ENCODE measurements around the gene CD79B. TPM values are rescaled to one million over a fixed set of nuclear protein-coding genes. Genes with fewer than 3 reads are reported as not detected.

Gene CD79B
- total and polyA plus RNA-seq, 2 of the 8 experiments (the other 6 are each of a cell fraction or from before 2014, with no cell fraction given): 1.5 to 3.9 TPM

GRCh38 chr17:63919311-63919723 is 12.8 kb downstream of the CD79B start (continued):
- no peak for TF ChIP-seq ATF2 (IDR thresholded peaks at IDR 0.05; ENCODE audit: low read length)
- TF ChIP-seq KDM4A (IDR thresholded peaks at IDR 0.05; ENCODE audit: low read depth, low read length, severe bottlenecking): no peak
- TF ChIP-seq YY1 (IDR thresholded peaks at IDR 0.05; ENCODE audit: low read depth, low read length): 0 out of 2 replicates have a peak, but pooled peaks have one; percentile 12
- TF ChIP-seq SIRT6 (IDR thresholded peaks at IDR 0.05; ENCODE audit: low read length): no peak
- TF ChIP-seq POLR2A (IDR thresholded peaks at IDR 0.05; ENCODE audit: control extremely low read depth in 1 of 2, low read depth in 2 of 2, low read length in 2 of 2): no peak
- 0 out of 2 replicates have a peak, but pooled peaks have one; percentile 7 for TF ChIP-seq JUND (IDR thresholded peaks at IDR 0.05; ENCODE audit: low read length)
- TF ChIP-seq EP300 (IDR thresholded peaks at IDR 0.05; ENCODE audit: borderline replicate concordance in 1 of 2, low read depth in 2 of 2, low read length in 2 of 2): no peak
- no peak for TF ChIP-seq TEAD4 (IDR thresholded peaks at IDR 0.05; ENCODE audit: low read depth, low read length)
- TF ChIP-seq ASH2L (IDR thresholded peaks at IDR 0.05; ENCODE audit: low read length): no peak
- no peak for TF ChIP-seq CTBP2 (IDR thresholded peaks at IDR 0.05; ENCODE audit: borderline replicate concordance, insufficient read depth, insufficient read length, low read length)
- TF ChIP-seq SAP30 (IDR thresholded peaks at IDR 0.05; ENCODE audit: insufficient read depth, insufficient replicate concordance, low read length): no peak
- TF ChIP-seq CHD2 (IDR thresholded peaks at IDR 0.05; ENCODE audit: low read length): no peak
- no peak for TF ChIP-seq SIN3A (conservative IDR thresholded peaks at IDR 0.05 in 1 of 2, IDR thresholded peaks at IDR 0.05 in 1 of 2; ENCODE audit: low read depth in 1 of 2, low read length in 2 of 2)
